ENCODE results near the gene HIC1. TPM values are rescaled to one million over a fixed set of nuclear protein-coding genes. Genes with fewer than 3 reads are reported as not detected.
A peak's percentile ranks its signal among the peaks of the same experiment; 100 is the strongest.

HIC1 gene
- total and polyA plus RNA-seq, 8 donors, result 1.5 to 107 (median 8.9) TPM

DNA sequence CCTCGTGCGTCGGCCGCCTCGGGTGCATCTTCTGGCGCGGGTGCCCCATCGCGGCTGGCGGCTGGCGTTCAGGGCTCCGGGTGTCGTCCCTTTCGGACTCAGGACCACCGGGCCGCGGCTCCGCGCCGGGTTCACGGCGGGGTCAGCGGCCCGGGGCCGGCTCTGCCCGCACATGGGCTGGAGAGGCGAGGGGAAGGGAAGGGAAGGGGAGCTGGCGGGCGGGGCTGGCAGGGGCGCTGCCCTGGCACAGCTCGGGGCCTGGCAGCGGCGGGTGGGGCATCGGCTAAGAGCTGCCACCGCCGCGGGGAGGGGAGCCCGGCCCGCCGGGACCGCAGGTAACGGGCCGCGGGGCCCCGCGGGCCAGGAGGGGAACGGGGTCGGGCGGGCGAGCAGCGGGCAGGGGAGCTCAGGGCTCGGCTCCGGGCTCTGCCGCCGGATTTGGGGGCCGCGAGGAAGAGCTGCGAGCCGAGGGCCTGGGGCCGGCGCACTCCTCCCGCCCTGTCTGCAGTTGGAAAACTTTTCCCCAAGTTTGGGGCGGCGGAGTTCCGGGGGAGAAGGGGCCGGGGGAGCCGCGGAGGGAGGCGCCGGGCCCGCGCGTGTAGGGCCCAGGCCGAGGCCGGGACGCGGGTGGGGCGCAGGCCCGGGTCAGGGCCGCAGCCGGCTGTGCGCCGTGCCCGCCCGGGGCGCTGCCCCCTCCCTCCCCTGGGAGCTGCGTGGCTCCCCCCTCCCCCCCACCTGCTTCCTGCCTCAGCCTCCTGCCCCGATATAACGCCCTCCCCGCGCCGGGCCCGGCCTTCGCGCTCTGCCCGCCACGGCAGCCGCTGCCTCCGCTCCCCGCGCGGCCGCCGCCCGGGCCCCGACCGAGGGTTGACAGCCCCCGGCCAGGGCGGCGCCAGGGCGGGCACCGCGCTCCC, 646 bp downstream of the HIC1 start:
- Histone ChIP-seq H3K27me3 (peaks cover 0 to 91% (median 67%) of the 10 kb centered on the region in 3 donors), H3K27ac (peak overlapping the region; percentile 84 to 94 (median 90)), H3K4me3 (peak overlapping the region; percentile 57 to 69 (median 64)), H3K4me1 (peaks cover 75 to 91% (median 84%) of the 10 kb centered on the region in 4 donors), H3K36me3 (peaks cover 0 to 9% (median 4%) of the 10 kb centered on the region in 4 donors), H3K9me3 (no peaks in the 10 kb centered on the region)
- intact Hi-C loops (cut with DNase I; ENCODE audit: low total_unique reads), result loop anchor here (5.0 kb wide), 1 partner anchor 187 kb away; no protein-coding TSS in a partner anchor
- 1 to 3% (median 2%) methylated on average over 35 to 113 of the region's 113 CpGs for WGBS, 5 donors
- TF ChIP-seq EP300 (IDR thresholded peaks at IDR 0.05), result no peak
- TF ChIP-seq, protein P1, sequence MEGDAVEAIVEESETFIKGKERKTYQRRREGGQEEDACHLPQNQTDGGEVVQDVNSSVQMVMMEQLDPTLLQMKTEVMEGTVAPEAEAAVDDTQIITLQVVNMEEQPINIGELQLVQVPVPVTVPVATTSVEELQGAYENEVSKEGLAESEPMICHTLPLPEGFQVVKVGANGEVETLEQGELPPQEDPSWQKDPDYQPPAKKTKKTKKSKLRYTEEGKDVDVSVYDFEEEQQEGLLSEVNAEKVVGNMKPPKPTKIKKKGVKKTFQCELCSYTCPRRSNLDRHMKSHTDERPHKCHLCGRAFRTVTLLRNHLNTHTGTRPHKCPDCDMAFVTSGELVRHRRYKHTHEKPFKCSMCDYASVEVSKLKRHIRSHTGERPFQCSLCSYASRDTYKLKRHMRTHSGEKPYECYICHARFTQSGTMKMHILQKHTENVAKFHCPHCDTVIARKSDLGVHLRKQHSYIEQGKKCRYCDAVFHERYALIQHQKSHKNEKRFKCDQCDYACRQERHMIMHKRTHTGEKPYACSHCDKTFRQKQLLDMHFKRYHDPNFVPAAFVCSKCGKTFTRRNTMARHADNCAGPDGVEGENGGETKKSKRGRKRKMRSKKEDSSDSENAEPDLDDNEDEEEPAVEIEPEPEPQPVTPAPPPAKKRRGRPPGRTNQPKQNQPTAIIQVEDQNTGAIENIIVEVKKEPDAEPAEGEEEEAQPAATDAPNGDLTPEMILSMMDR (IDR thresholded peaks at IDR 0.05), result no peak
- TF ChIP-seq POLR2AphosphoS5 (IDR thresholded peaks at IDR 0.05), result no peak
- no peak for TF ChIP-seq POLR2A (IDR thresholded peaks at IDR 0.05)
- peak in 1 of 2 donors; percentile 69 for DNase-seq

DNA sequence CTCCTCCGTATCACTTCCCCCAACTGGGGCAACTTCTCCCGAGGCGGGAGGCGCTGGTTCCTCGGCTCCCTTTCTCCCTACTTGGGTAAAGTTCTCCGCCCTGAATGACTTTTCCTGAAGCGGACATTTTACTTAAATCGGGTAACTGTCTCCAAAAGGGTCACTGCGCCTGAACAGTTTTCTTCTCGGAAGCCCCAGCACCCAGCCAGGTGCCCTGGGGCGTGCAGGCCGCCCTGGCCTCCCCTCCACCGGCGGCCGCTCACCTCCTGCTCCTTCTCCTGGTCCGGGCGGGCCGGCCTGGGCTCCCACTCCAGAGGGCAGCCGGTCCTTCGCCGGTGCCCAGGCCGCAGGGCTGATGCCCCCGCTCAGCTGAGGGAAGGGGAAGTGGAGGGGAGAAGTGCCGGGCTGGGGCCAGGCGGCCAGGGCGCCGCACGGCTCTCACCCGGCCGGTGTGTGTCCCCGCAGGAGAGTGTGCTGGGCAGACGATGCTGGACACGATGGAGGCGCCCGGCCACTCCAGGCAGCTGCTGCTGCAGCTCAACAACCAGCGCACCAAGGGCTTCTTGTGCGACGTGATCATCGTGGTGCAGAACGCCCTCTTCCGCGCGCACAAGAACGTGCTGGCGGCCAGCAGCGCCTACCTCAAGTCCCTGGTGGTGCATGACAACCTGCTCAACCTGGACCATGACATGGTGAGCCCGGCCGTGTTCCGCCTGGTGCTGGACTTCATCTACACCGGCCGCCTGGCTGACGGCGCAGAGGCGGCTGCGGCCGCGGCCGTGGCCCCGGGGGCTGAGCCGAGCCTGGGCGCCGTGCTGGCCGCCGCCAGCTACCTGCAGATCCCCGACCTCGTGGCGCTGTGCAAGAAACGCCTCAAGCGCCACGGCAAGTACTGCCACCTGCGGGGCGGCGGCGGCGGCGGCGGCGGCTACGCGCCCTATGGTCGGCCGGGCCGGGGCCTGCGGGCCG, 1.6 kb downstream of the HIC1 start:
- WGBS, 5 donors, result 12 to 29% (median 18%) methylated on average over 32 to 85 of the region's 85 CpGs
- Histone ChIP-seq H3K27ac (peak overlapping the region; percentile 84 to 94 (median 90)), H3K36me3 (peaks cover 0 to 18% (median 13%) of the 10 kb centered on the region in 4 donors), H3K4me1 (peaks cover 74 to 91% (median 80%) of the 10 kb centered on the region in 4 donors), H3K9me3 (no peaks in the 10 kb centered on the region), H3K27me3 (peaks cover 0 to 87% (median 57%) of the 10 kb centered on the region in 3 donors), H3K4me3 (peak overlapping the region; percentile 57 to 69 (median 64))
- intact Hi-C loops (cut with DNase I; ENCODE audit: low total_unique reads), result loop anchor here (5.0 kb wide), 1 partner anchor 186 kb away; no protein-coding TSS in a partner anchor
- DNase-seq, result peak in 1 of 2 donors; percentile 75
- TF ChIP-seq, protein P1 (IDR thresholded peaks at IDR 0.05), result peak in 1 of 7 experiments; percentile 27
- TF ChIP-seq POLR2AphosphoS5 (IDR thresholded peaks at IDR 0.05), result no peak

DNA sequence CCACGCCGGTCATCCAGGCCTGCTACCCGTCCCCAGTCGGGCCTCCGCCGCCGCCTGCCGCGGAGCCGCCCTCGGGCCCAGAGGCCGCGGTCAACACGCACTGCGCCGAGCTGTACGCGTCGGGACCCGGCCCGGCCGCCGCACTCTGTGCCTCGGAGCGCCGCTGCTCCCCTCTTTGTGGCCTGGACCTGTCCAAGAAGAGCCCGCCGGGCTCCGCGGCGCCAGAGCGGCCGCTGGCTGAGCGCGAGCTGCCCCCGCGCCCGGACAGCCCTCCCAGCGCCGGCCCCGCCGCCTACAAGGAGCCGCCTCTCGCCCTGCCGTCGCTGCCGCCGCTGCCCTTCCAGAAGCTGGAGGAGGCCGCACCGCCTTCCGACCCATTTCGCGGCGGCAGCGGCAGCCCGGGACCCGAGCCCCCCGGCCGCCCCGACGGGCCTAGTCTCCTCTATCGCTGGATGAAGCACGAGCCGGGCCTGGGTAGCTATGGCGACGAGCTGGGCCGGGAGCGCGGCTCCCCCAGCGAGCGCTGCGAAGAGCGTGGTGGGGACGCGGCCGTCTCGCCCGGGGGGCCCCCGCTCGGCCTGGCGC, 2.4 kb downstream of the HIC1 start:
- DNase-seq, result peak in 1 of 2 donors; percentile 50
- Histone ChIP-seq H3K4me3 (peak overlapping the region; percentile 57 to 69 (median 64)), H3K27me3 (peaks cover 0 to 79% (median 55%) of the 10 kb centered on the region in 3 donors), H3K4me1 (peaks cover 74 to 92% (median 83%) of the 10 kb centered on the region in 4 donors), H3K27ac (peak overlapping the region; percentile 73 to 94 (median 90)), H3K9me3 (no peaks in the 10 kb centered on the region), H3K36me3 (peaks cover 0 to 26% (median 18%) of the 10 kb centered on the region in 4 donors)
- intact Hi-C loops (cut with DNase I; ENCODE audit: low total_unique reads), result loop anchor here (5.0 kb wide), 1 partner anchor 185 kb away; no protein-coding TSS in a partner anchor
- WGBS, 5 donors, result 10 to 27% (median 10%) methylated on average over 2 to 81 of the region's 81 CpGs
- TF ChIP-seq EP300 (IDR thresholded peaks at IDR 0.05), result no peak
- TF ChIP-seq, protein P1 (IDR thresholded peaks at IDR 0.05), result no peak
- TF ChIP-seq POLR2AphosphoS5 (IDR thresholded peaks at IDR 0.05), result no peak
- no peak for TF ChIP-seq POLR2A (IDR thresholded peaks at IDR 0.05)

Measured in stomach (tissue), 9 donors.